Measurements from ENCODE around the gene PPFIA3. TPM values are rescaled to one million over a fixed set of nuclear protein-coding genes. Genes with fewer than 3 reads are reported as not detected.

PPFIA3 gene
- total and polyA plus RNA-seq, 2 of the 8 experiments (the other 6 are each of a cell fraction or from before 2014, with no cell fraction given) = 15.9 to 25.3 TPM

DNA sequence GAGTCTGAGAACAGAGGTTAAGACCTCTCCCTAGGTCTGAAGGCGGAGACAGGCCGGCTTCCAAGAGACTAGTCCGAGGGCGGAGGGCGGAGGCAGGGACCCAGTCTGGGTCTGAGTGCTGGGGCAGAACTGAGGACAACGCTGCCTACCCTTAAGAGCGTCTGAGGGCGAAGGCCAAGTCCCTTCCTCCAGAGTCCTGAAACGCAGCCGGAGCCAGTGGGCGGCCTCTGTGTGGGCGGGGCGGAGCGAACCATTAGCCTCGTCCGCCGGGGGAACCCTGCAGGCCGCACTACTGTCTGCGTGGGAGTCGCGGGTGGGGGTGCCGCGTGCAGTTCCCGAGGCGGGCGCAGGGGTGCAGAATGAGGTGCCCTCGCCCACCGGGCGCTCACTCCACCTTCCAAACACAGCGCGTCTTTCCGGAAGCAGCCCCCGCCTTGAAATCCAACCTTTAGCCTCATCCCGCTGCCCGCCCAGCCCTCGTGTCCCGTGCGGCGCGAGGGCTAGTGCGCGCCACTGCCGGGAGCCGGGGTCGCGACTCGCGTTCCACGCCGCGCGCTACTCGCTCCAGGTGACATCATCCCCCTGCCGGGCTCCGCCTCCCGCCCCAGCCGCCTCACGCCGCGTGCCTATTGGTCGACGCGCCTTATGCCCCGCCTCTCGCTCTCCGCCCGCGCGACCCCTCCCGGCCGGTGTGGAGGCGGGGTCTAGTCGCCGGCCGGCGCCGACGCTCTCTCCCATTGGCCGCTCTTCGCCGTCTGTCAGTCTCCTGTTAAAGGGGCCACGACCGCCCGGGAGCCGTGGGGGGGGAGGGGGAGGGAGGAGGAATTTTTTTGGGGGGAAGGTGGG is 556 bp upstream of the PPFIA3 start, which contains the start of gene C19orf73 (continued):
- TF ChIP-seq KDM4A (IDR thresholded peaks at IDR 0.05; ENCODE audit: low read depth, low read length, severe bottlenecking) (peak; percentile 83), TEAD4 (IDR thresholded peaks at IDR 0.05; ENCODE audit: low read depth, low read length) (no peak), EGR1 (IDR thresholded peaks at IDR 0.05; ENCODE audit: borderline replicate concordance, low read depth, low read length) (peak; percentile 90), CHD1 (IDR thresholded peaks at IDR 0.05; ENCODE audit: low read depth, low read length) (0 out of 2 replicates have a peak, but pooled peaks have one; percentile 75), JUN (IDR thresholded peaks at IDR 0.05; ENCODE audit: low read depth, low read length) (0 out of 2 replicates have a peak, but pooled peaks have one; percentile 35), SP1 (IDR thresholded peaks at IDR 0.05; ENCODE audit: low read depth, low read length) (no peak), POLR2A (IDR thresholded peaks at IDR 0.05; ENCODE audit: control extremely low read depth in 1 of 2, low read depth in 2 of 2, low read length in 2 of 2) (peak in 1 of 2 experiments; percentile 24; a peak in 1 of 3 replicates), SAP30 (IDR thresholded peaks at IDR 0.05; ENCODE audit: insufficient read depth, insufficient replicate concordance, low read length) (no peak), HDAC2 (IDR thresholded peaks at IDR 0.05; ENCODE audit: borderline replicate concordance in 1 of 2, low read depth in 2 of 2, low read length in 2 of 2) (peak in 1 of 2 experiments; percentile 59; a peak in 1 of 4 replicates), PHF8 (conservative IDR thresholded peaks at IDR 0.05; ENCODE audit: low read depth, low read length) (peak; percentile 71), RNF2 (IDR thresholded peaks at IDR 0.05; ENCODE audit: borderline replicate concordance, low read depth, low read length, missing control alignments, poor library complexity, severe bottlenecking) (no peak)
- TF ChIP-seq, protein P1, sequence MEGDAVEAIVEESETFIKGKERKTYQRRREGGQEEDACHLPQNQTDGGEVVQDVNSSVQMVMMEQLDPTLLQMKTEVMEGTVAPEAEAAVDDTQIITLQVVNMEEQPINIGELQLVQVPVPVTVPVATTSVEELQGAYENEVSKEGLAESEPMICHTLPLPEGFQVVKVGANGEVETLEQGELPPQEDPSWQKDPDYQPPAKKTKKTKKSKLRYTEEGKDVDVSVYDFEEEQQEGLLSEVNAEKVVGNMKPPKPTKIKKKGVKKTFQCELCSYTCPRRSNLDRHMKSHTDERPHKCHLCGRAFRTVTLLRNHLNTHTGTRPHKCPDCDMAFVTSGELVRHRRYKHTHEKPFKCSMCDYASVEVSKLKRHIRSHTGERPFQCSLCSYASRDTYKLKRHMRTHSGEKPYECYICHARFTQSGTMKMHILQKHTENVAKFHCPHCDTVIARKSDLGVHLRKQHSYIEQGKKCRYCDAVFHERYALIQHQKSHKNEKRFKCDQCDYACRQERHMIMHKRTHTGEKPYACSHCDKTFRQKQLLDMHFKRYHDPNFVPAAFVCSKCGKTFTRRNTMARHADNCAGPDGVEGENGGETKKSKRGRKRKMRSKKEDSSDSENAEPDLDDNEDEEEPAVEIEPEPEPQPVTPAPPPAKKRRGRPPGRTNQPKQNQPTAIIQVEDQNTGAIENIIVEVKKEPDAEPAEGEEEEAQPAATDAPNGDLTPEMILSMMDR (IDR thresholded peaks at IDR 0.05; ENCODE audit: control extremely low read depth in 1 of 3, insufficient read depth in 1 of 3, low read depth in 1 of 3, low read length in 3 of 3) = peak in 1 of 3 experiments; percentile 5; a peak in 1 of 4 replicates
- TF ChIP-seq, protein P2, sequence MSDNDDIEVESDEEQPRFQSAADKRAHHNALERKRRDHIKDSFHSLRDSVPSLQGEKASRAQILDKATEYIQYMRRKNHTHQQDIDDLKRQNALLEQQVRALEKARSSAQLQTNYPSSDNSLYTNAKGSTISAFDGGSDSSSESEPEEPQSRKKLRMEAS (IDR thresholded peaks at IDR 0.05) = peak; percentile 72; the same call in 1 of the 2 replicates
- TF ChIP-seq, protein P3, sequence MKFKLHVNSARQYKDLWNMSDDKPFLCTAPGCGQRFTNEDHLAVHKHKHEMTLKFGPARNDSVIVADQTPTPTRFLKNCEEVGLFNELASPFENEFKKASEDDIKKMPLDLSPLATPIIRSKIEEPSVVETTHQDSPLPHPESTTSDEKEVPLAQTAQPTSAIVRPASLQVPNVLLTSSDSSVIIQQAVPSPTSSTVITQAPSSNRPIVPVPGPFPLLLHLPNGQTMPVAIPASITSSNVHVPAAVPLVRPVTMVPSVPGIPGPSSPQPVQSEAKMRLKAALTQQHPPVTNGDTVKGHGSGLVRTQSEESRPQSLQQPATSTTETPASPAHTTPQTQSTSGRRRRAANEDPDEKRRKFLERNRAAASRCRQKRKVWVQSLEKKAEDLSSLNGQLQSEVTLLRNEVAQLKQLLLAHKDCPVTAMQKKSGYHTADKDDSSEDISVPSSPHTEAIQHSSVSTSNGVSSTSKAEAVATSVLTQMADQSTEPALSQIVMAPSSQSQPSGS (IDR thresholded peaks at IDR 0.05; ENCODE audit: low read length) = peak; percentile 90; the same call in 1 of the 2 replicates

All from H1 (cell line).